ENCODE results near the gene POGZ. TPM values are rescaled to one million over a fixed set of nuclear protein-coding genes. Genes with fewer than 3 reads are reported as not detected.
"Not testable (repeated sequence)": the region's sequence is repeated elsewhere in the genome, so short reads cannot be mapped to it uniquely, and the experiment has no call there.

POGZ gene
- total RNA-seq, 1 experiment from 2014 or later, result 44.7 TPM

- not testable (repeated sequence) for DNase-seq; H3K27me3 ChIP-seq (ENCODE audit: control insufficient read depth, insufficient read depth, low read length); H3K4me3 ChIP-seq (ENCODE audit: insufficient read depth, low read depth, low read length); H3K36me3 ChIP-seq (replicated peaks; ENCODE audit: control insufficient read depth, insufficient read depth, low read length)
Observed at GRCh38 chr1:151390221-151391078, 68.8 kb downstream of the POGZ start.

DNA sequence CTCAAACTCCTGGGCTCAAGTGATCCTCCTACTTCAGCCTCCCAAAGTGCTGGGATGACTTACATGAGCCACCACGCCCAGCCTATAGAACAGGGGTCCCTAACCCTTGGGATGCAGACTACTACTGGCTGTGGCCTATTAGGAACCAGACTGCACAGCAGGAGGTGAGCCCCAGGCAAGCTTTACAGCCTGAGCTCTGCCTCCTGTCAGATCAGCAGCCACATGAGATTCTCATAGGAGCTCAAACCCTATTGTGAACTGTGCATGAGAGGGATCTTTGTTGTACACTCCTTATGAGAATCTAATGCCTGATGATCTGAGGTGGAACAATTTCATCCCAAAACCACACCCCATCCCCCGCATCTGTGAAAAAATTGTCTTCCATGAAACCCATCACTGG lies 73.3 kb downstream of the POGZ start:
- Histone ChIP-seq H3K36me3 (replicated peaks; ENCODE audit: control insufficient read depth, insufficient read depth, low read length) (no peaks in the 10 kb centered on the region), H3K27me3 (ENCODE audit: control insufficient read depth, insufficient read depth, low read length) (no peaks in the 10 kb centered on the region; the same call in 1 of the 2 replicates), H3K4me3 (ENCODE audit: insufficient read depth, low read depth, low read length) (no peak overlapping the region)
- DNase-seq, result no peak

DNA sequence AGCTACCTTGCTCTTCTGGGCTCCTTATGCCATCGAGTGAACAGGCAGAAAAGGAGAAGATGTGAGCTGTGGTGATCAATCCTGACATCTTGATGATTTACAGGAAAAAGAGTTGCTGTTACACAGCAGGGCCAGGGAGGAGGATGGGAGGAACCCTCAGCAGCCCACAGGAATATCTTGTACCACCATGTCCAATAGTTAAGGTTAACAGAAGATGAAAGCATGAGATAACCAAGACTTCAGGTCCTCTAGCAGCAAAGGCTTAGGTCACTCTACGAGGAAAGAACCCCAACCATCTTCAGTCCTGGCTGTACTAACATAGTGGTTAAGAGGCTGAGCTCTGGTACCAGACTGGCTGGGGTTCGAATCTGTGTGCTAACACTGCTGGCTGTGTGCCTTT lies 74.7 kb downstream of the POGZ start:
- no peak for DNase-seq
- Histone ChIP-seq H3K27me3 (ENCODE audit: control insufficient read depth, insufficient read depth, low read length) (no peaks in the 10 kb centered on the region; the same call in 1 of the 2 replicates), H3K4me3 (ENCODE audit: insufficient read depth, low read depth, low read length) (no peak overlapping the region), H3K36me3 (replicated peaks; ENCODE audit: control insufficient read depth, insufficient read depth, low read length) (no peaks in the 10 kb centered on the region)

DNA sequence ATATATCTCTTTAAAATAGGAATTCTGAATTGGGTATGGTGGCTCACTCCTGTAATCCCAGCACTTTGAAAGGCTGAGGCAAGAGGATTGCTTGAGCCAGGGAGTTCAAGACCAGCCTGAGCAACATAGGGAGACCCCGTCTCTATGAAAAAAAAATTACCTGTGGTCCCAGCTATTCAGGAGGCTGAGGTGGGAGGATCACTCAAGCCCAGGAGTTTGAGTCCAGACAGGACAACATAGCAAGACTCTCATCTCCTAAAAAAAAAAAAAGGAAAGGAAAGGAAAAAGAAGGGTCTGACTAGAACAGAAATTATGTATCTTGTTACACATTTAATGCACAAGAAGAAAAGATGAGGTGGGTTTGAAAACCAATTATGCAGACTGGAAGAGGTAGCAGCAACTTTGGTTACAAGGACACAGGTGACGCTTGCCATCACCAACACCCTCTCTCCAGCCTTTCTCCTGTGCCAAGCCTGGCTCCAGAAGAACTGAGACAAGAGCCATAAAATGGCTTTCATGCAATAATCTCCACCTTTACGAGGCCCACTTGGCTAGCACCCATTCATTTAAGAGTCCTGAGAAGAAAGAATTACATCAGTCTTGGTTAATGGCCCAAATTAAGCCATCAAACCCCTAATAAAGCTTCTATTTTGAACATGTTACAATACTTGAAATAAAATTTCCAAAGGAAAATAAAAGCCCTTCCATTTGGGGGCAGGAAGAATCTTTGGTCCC lies 82.0 kb downstream of the POGZ start:
- no peak overlapping the region for H3K4me3 ChIP-seq (ENCODE audit: insufficient read depth, low read depth, low read length)
- DNase-seq, result no peak
- H3K27me3 ChIP-seq (ENCODE audit: control insufficient read depth, insufficient read depth, low read length), result no peaks in the 10 kb centered on the region
- no peaks in the 10 kb centered on the region for H3K36me3 ChIP-seq (replicated peaks; ENCODE audit: control insufficient read depth, insufficient read depth, low read length)

DNA sequence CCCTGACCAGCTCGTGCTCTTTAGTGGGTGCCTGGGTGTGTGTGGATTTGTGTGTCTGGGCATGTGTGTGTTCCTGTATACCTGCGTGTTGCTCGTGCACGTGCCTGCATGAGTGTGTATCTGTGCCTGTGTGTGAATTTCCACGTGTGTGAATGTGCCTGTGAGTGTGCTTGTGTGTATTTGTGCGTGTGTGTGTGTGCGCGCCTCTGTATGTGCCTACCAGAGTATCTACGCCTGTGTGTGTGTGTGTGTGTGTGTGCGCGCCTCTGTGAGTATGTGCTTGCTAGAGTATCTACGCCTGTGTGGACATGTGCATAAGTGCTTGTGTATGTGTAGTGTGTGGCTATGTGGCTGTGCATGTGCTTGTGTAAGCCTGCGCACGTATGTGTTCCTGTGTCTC lies 86.1 kb downstream of the POGZ start:
- Histone ChIP-seq H3K4me3 (ENCODE audit: insufficient read depth, low read depth, low read length) (no peak overlapping the region), H3K36me3 (replicated peaks; ENCODE audit: control insufficient read depth, insufficient read depth, low read length) (no peaks in the 10 kb centered on the region), H3K27me3 (ENCODE audit: control insufficient read depth, insufficient read depth, low read length) (no peaks in the 10 kb centered on the region)
- no peak for DNase-seq

- no peaks in the 10 kb centered on the region for H3K27me3 ChIP-seq (ENCODE audit: control insufficient read depth, insufficient read depth, low read length)
- H3K36me3 ChIP-seq (replicated peaks; ENCODE audit: control insufficient read depth, insufficient read depth, low read length), result no peaks in the 10 kb centered on the region
- peak; percentile 79 for DNase-seq
- peak within 1 kb of the TSS; percentile 47 for H3K4me3 ChIP-seq (ENCODE audit: insufficient read depth, low read depth, low read length)
Observed at GRCh38 chr1:151372058-151372934, 87.0 kb downstream of the POGZ start, which contains the start of gene SELENBP1. SELENBP1 (minus strand) TSS chr1:151372705; CDS start chr1:151372641, 64 bp downstream.

DNA sequence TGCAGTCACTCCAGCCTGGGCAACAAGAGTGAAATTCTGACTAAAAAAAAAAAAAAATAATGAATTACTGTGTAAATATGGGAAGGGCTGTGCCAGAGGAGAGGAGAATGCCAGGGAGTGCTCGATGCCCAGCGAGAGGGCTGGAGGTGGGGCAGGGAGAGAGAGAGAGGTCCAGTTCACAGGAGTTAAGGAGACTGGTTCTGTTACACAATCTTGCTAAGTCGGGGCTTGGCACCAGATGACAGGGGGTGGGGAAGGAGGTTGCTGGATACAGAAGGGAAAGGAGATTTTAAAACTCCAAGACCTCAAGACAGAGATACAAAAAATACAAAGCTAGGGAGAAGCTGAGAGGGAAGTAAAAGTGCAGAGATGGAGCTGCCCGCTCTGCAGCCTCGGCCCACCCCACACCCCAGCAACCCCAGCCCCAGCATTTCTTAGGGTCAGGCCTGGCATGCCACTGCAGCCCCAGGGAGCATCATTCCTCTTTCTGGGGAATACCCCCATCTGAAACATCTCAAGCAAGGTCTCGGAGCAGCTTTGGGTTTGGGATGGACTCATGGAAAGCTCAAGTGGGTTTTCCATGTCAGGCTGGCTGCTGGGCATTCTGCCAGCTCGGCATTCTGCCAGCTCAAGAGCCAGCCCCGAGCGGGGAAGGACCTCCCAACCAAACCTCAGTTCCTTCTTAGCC lies 87.8 kb downstream of the POGZ start:
- H3K27me3 ChIP-seq (ENCODE audit: control insufficient read depth, insufficient read depth, low read length), result no peaks in the 10 kb centered on the region
- no peak for DNase-seq
- no peak overlapping the region for H3K4me3 ChIP-seq (ENCODE audit: insufficient read depth, low read depth, low read length)
- no peaks in the 10 kb centered on the region; the same call in 1 of the 2 replicates for H3K36me3 ChIP-seq (replicated peaks; ENCODE audit: control insufficient read depth, insufficient read depth, low read length)

DNA sequence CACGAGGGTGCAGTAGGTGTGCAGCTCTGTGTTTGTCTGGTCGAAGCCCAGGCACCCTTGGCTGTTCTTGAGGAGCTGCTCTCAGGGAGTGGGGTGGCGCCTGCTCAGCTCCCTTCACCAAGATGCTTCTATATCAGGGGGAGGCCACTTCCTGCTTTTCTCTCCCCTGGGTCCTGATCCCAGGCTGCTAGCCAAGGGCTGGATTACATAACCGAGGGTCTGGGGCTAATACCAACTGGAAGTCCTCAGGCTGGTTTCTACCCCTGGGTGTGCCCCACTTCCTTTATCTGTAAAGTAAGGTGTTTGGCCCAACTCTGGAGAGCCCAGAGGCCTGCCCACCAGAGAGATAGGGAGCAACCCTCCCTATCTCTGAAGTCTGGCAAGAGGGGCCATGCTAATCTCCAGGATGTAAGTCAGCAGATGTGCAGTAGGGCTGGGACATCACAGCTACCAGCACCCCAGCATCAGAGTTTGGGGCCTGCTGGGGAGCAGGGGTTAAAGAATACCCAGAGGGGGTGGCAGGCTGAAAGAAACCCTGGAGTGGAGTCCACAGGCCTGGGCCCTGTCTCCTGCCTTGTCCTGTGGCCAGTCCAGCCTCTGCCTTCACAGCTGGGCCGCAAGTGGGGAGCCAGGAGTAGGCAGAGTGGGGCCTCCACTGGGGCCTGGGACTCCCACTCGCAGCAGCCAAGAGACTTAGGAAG lies 88.9 kb downstream of the POGZ start:
- peaks cover under 1% of the 10 kb centered on the region for H3K36me3 ChIP-seq (replicated peaks; ENCODE audit: control insufficient read depth, insufficient read depth, low read length)
- H3K4me3 ChIP-seq (ENCODE audit: insufficient read depth, low read depth, low read length), result no peak overlapping the region
- no peaks in the 10 kb centered on the region for H3K27me3 ChIP-seq (ENCODE audit: control insufficient read depth, insufficient read depth, low read length)
- no peak for DNase-seq

- H3K27me3 ChIP-seq (ENCODE audit: control insufficient read depth, insufficient read depth, low read length), result no peaks in the 10 kb centered on the region
- DNase-seq, result peak; percentile 67
- H3K4me3 ChIP-seq (ENCODE audit: insufficient read depth, low read depth, low read length), result no peak overlapping the region
- H3K36me3 ChIP-seq (replicated peaks; ENCODE audit: control insufficient read depth, insufficient read depth, low read length), result peaks cover 5% of the 10 kb centered on the region
Observed at GRCh38 chr1:151369621-151370048, 89.7 kb downstream of the POGZ start.

- Histone ChIP-seq H3K36me3 (replicated peaks; ENCODE audit: control insufficient read depth, insufficient read depth, low read length) (peaks cover 5% of the 10 kb centered on the region), H3K4me3 (ENCODE audit: insufficient read depth, low read depth, low read length) (no peak overlapping the region), H3K27me3 (ENCODE audit: control insufficient read depth, insufficient read depth, low read length) (no peaks in the 10 kb centered on the region)
- no peak for DNase-seq
Observed at GRCh38 chr1:151369302-151369610, 90.0 kb downstream of the POGZ start.

DNA sequence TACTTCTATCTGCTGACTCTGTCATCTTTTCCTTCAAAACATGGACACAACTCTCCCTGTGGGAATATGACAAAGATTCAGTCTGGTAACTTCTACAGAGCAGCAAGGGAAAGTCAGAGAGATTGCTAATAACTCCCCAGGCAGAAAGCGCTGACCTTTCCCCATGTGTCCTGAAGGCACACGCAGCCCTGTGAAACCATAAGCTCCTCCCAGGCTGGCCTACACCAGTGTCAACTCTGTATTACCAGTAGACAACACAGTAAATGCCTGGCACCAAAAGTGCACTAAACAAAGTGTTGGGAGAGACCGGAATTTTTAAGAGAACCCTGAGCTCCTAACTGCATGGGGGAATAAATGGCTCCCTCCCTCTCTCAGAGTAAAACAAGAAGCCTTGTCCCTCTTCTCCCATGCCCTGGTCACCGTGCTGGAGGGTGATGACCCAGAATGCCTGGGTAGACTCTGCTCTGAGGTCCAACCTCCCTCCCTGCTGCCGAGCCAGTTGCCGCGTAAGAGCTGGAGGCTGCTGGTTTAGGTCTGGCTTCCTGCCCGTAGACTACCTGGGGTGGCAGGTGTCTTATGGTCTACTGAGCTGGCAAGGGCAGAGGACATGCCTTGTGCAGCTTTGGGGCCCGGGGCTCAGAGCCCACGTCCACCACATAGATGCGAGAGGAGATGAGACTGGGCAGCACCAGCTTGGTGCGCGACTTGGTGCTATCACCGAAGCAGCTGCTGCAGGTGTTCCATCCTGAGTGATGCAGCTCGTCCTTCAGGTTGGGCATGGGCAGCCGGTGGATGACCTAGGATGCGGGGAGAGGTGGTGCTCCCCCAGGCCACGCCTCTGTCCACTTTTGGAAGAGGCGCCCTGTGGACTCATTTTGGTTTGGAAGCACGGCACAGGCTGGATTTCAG lies 90.6 kb downstream of the POGZ start:
- Histone ChIP-seq H3K4me3 (ENCODE audit: insufficient read depth, low read depth, low read length) (no peak overlapping the region), H3K36me3 (replicated peaks; ENCODE audit: control insufficient read depth, insufficient read depth, low read length) (peaks cover 5% of the 10 kb centered on the region), H3K27me3 (ENCODE audit: control insufficient read depth, insufficient read depth, low read length) (no peaks in the 10 kb centered on the region)
- no peak for DNase-seq

- DNase-seq, result no peak
- H3K4me3 ChIP-seq (ENCODE audit: insufficient read depth, low read depth, low read length), result no peak overlapping the region
- H3K36me3 ChIP-seq (replicated peaks; ENCODE audit: control insufficient read depth, insufficient read depth, low read length), result peaks cover 5% of the 10 kb centered on the region
- H3K27me3 ChIP-seq (ENCODE audit: control insufficient read depth, insufficient read depth, low read length), result no peaks in the 10 kb centered on the region
Observed at GRCh38 chr1:151367658-151368392, 91.5 kb downstream of the POGZ start.
